HL-60 (cell line): ENCODE results near the gene ACSM4.
"Not testable (repeated sequence)": the region's sequence is repeated elsewhere in the genome, so short reads cannot be mapped to it uniquely, and the experiment has no call there.

Experiments used
- DNase-seq, 2 experiments: peaks; one replicate each; pipeline ENCODE4 v3.0.0-alpha.2; 2010 to 2020; ENCODE audit warnings: low read depth in 1 of 2, low spot score in 1 of 2
- H3K27ac ChIP-seq: fragments of 250-450 bp; sonication (Bioruptor Pico); replicated peaks from 2 replicates; pipeline ENCODE4 v1.5.1; 2020; ENCODE audit warnings: mild to moderate bottlenecking, moderate library complexity
- H3K27me3 ChIP-seq: fragments of 250-450 bp; sonication (Bioruptor Pico); 2 replicates; pipeline ENCODE4 v1.5.1; 2021; ENCODE audit warnings: mild to moderate bottlenecking, moderate library complexity; ENCODE audit not compliant: insufficient read depth, poor library complexity, severe bottlenecking
- H3K4me3 ChIP-seq: replicated peaks from 2 replicates; pipeline ENCODE4 v1.5.1; 2011; ENCODE audit warnings: mild to moderate bottlenecking, control low read depth, low read length; ENCODE audit not compliant: insufficient read depth
- CTCF ChIP-seq: IDR thresholded peaks from one replicate; pipeline ENCODE4 v1.5.1; 2011; ENCODE audit warnings: low read length, control low read depth, inconsistent platforms; ENCODE audit not compliant: insufficient read depth
- GABPA ChIP-seq: IDR thresholded peaks from 2 replicates; pipeline ENCODE4 v1.6.1; 2012; ENCODE audit warnings: low read depth
- POLR2AphosphoS5 ChIP-seq: IDR thresholded peaks from 2 replicates; pipeline ENCODE4 v1.6.1; 2012; ENCODE audit warnings: low read depth
- SPI1 ChIP-seq: IDR thresholded peaks from 2 replicates; pipeline ENCODE4 v1.6.1; 2012; ENCODE audit warnings: low read depth, mild to moderate bottlenecking, borderline replicate concordance
- TF ChIP-seq, protein P1 (sequence below): IDR thresholded peaks from 2 replicates; pipeline ENCODE4 v1.6.1; 2012; ENCODE audit warnings: low read depth; ENCODE audit not compliant: insufficient replicate concordance

The ACSM4 gene

DNA sequence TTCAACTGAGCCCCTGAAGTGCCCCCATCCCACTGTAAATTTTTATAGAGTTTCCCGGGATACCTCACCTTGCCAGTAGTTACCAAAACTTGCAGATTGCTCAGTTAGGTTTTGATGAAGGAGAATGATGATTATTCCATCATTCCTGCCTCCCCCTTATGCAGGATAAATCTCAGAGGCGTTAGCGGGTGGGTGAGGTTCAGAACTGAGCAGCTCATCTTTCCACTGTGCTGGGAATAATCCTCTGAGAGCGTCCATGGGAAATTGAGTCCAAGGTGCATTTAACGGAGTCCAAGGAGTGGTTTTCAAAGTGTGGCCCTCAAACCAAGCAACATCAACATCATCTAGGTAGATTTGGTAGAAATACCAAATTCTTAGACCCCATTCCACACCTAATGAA, 18.7 kb downstream of the ACSM4 start:
- TF ChIP-seq SPI1, result no peak
- no peak for TF ChIP-seq GABPA
- TF ChIP-seq POLR2AphosphoS5, result no peak
- TF ChIP-seq, protein P1, sequence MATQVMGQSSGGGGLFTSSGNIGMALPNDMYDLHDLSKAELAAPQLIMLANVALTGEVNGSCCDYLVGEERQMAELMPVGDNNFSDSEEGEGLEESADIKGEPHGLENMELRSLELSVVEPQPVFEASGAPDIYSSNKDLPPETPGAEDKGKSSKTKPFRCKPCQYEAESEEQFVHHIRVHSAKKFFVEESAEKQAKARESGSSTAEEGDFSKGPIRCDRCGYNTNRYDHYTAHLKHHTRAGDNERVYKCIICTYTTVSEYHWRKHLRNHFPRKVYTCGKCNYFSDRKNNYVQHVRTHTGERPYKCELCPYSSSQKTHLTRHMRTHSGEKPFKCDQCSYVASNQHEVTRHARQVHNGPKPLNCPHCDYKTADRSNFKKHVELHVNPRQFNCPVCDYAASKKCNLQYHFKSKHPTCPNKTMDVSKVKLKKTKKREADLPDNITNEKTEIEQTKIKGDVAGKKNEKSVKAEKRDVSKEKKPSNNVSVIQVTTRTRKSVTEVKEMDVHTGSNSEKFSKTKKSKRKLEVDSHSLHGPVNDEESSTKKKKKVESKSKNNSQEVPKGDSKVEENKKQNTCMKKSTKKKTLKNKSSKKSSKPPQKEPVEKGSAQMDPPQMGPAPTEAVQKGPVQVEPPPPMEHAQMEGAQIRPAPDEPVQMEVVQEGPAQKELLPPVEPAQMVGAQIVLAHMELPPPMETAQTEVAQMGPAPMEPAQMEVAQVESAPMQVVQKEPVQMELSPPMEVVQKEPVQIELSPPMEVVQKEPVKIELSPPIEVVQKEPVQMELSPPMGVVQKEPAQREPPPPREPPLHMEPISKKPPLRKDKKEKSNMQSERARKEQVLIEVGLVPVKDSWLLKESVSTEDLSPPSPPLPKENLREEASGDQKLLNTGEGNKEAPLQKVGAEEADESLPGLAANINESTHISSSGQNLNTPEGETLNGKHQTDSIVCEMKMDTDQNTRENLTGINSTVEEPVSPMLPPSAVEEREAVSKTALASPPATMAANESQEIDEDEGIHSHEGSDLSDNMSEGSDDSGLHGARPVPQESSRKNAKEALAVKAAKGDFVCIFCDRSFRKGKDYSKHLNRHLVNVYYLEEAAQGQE, result no peak
- no peak for TF ChIP-seq CTCF
- no peak for DNase-seq
- H3K27me3 ChIP-seq, result peaks cover 6% of the 10 kb centered on the region
- H3K27ac ChIP-seq, result no peak overlapping the region
- no peak overlapping the region for H3K4me3 ChIP-seq

GRCh38 chr12:7324176-7324575, 20.3 kb downstream of the ACSM4 start:
- peaks cover 8% of the 10 kb centered on the region for H3K27me3 ChIP-seq
- DNase-seq, result no peak
- no peak for TF ChIP-seq SPI1
- TF ChIP-seq, protein P1, result no peak
- no peak for TF ChIP-seq GABPA
- no peak for TF ChIP-seq POLR2AphosphoS5
- TF ChIP-seq CTCF, result no peak
- H3K4me3 ChIP-seq, result no peak overlapping the region
- H3K27ac ChIP-seq, result no peak overlapping the region

- no peak for DNase-seq
- Histone ChIP-seq H3K27ac (no peak overlapping the region), H3K27me3 (peaks cover 8% of the 10 kb centered on the region), H3K4me3 (no peak overlapping the region)
- TF ChIP-seq CTCF, result no peak
- no peak for TF ChIP-seq POLR2AphosphoS5
- TF ChIP-seq GABPA, result no peak
- TF ChIP-seq, protein P1, result no peak
These were observed 24.0 kb downstream of the ACSM4 start for GRCh38 chr12:7327918-7328317.

- not testable (repeated sequence) for DNase-seq, H3K27me3 ChIP-seq, H3K4me3 ChIP-seq, H3K27ac ChIP-seq
These were observed 33.9 kb downstream of the ACSM4 start for GRCh38 chr12:7337790-7338189.
